H54 (cell line): ENCODE results near the gene OR7C2.
"Not testable (repeated sequence)": the region's sequence is repeated elsewhere in the genome, so short reads cannot be mapped to it uniquely, and the experiment has no call there.

Experiments
- DNase-seq: peaks from one replicate; pipeline ENCODE4 v3.0.0; 2011; ENCODE audit warnings: low spot score, mixed read lengths; ENCODE audit not compliant: insufficient read length
- FAIRE-seq: peaks from 3 replicates; lab custom pipeline; 2011; peaks lifted over from hg19 to GRCh38; lab: Jason Lieb, UNC
- POLR2A ChIP-seq: IDR thresholded peaks from 2 replicates; pipeline ENCODE4 v1.6.1; 2011; ENCODE audit warnings: low read depth, mild to moderate bottlenecking, low read length

Gene OR7C2

GRCh38 chr19:14941189-14941588 lies at the start of gene OR7C2:
TSS of gene OR7C2 (plus strand) at chr19:14941489. CDS start at chr19:14941489, 0 bp downstream.
- FAIRE-seq (no peak), DNase-seq (no peak)
- no peak for TF ChIP-seq POLR2A

- FAIRE-seq (no peak), DNase-seq (no peak)
- no peak for TF ChIP-seq POLR2A
These were observed 39.5 kb upstream of the OR7C2 start for GRCh38 chr19:14901675-14902260.

GRCh38 chr19:14906711-14907110 lies 34.6 kb upstream of the OR7C2 start:
- FAIRE-seq (no peak), DNase-seq (no peak)
- TF ChIP-seq POLR2A: no peak

GRCh38 chr19:14915116-14915515 lies 26.2 kb upstream of the OR7C2 start:
- DNase-seq: no peak
- no peak for TF ChIP-seq POLR2A
- no peak for FAIRE-seq

GRCh38 chr19:14916848-14917247 lies 24.4 kb upstream of the OR7C2 start:
- no peak for DNase-seq

GRCh38 chr19:14933506-14933905 lies 7.8 kb upstream of the OR7C2 start:
- FAIRE-seq: no peak
- TF ChIP-seq POLR2A: no peak
- DNase-seq: no peak

More at GRCh38 chr19:14916848-14917247, 24.4 kb upstream of the OR7C2 start:
- no peak for FAIRE-seq
- TF ChIP-seq POLR2A: no peak

- FAIRE-seq (no peak), DNase-seq (no peak)
- no peak for TF ChIP-seq POLR2A
These were observed 1.0 kb upstream of the OR7C2 start for GRCh38 chr19:14940266-14940665.

GRCh38 chr19:14943601-14944000 lies 2.3 kb downstream of the OR7C2 start:
- FAIRE-seq: no peak
- TF ChIP-seq POLR2A: no peak

GRCh38 chr19:14944456-14944855 lies 3.2 kb downstream of the OR7C2 start:
- FAIRE-seq: no peak
- no peak for TF ChIP-seq POLR2A
- DNase-seq: no peak

More at GRCh38 chr19:14943601-14944000, 2.3 kb downstream of the OR7C2 start:
- DNase-seq: no peak

- not testable (repeated sequence) for FAIRE-seq
These were observed 8.1 kb downstream of the OR7C2 start for GRCh38 chr19:14949413-14949812.

GRCh38 chr19:14949876-14950275 lies 8.6 kb downstream of the OR7C2 start:
- DNase-seq: no peak
- FAIRE-seq: no peak
- TF ChIP-seq POLR2A: no peak

More at GRCh38 chr19:14949413-14949812, 8.1 kb downstream of the OR7C2 start:
- DNase-seq: not testable (repeated sequence)

- FAIRE-seq: no peak
- DNase-seq: no peak
- TF ChIP-seq POLR2A: no peak
These were observed 9.1 kb downstream of the OR7C2 start for GRCh38 chr19:14950421-14950820.

- no peak for DNase-seq
- FAIRE-seq: no peak
- no peak for TF ChIP-seq POLR2A
These were observed 11.5 kb downstream of the OR7C2 start for GRCh38 chr19:14952767-14953166.

GRCh38 chr19:14954071-14954655 lies 12.9 kb downstream of the OR7C2 start:
- no peak for DNase-seq
- TF ChIP-seq POLR2A: no peak
- no peak for FAIRE-seq

- FAIRE-seq (no peak), DNase-seq (no peak)
- no peak for TF ChIP-seq POLR2A
These were observed 16.2 kb downstream of the OR7C2 start for GRCh38 chr19:14957464-14957863.
